ENCODE results near the gene CYP2F1. TPM values are rescaled to one million over a fixed set of nuclear protein-coding genes. Genes with fewer than 3 reads are reported as not detected.

CYP2F1 gene
- total and polyA plus RNA-seq, 2 of the 13 experiments (the other 11 are each of a cell fraction or from before 2014, with no cell fraction given), result not detected

DNA sequence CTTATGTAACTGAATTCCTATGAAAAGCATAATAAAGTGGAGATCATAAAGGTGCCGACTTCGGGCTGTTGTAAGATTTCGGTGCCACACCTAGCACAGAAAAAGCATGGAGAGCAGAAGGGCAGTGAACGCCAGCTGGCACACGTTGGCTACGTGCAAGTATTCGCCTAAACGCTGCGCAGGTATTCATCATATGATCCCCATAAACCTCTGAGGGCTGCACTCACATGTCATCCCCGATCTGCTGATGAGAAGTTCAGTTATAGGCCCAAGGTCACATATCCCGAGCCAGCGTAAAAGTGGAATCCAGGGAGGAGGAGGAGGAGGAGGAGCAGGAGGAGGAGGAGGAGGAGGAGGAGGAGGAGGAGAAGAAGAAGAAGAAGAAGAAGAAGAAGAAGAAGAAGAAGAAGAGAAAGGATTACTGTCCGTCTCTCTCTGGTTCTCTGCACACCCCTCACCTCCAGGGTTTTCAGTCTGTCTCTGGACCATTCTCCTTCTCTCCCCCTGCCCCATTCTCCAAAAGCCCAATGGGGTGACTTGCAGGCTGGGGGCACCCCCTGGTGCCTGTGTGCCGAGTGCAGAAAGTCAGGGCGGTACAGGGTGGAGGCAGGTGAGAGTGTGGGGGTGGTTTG is 60.2 kb downstream of the CYP2F1 start:
- Histone ChIP-seq H3K36me3 (replicated peaks in 1 of 2; ENCODE audit: control insufficient read depth in 1 of 2, insufficient read depth in 2 of 2, low read length in 2 of 2) (no peaks in the 10 kb centered on the region), H3K27ac (ENCODE audit: extremely low read length, insufficient read depth, low read length) (no peak overlapping the region), H2AFZ (ENCODE audit: low read length) (no peak overlapping the region), H3K9me3 (ENCODE audit: low read length) (no peaks in the 10 kb centered on the region), H3K79me2 (ENCODE audit: insufficient read depth, low read length) (no peaks in the 10 kb centered on the region), H3K27me3 (ENCODE audit: control insufficient read depth in 1 of 2, insufficient read depth in 2 of 2, low read length in 2 of 2) (no peaks in the 10 kb centered on the region), H3K4me2 (ENCODE audit: low read depth, low read length) (peak overlapping the region; percentile 80), H4K20me1 (ENCODE audit: insufficient read depth, low read length) (no peaks in the 10 kb centered on the region), H3K4me1 (ENCODE audit: insufficient read depth, low read length) (peaks cover 64% of the 10 kb centered on the region), H3K9ac (ENCODE audit: insufficient read depth, low read depth, low read length) (no peak overlapping the region), H3K4me3 (replicated peaks in 1 of 3; ENCODE audit: insufficient read depth in 1 of 3, low read depth in 2 of 3, low read length in 3 of 3) (peak overlapping the region in 2 of 3 experiments; percentile 11 to 31; a peak in 4 of 6 replicates)
- in situ Hi-C loops (cut with HindIII; ENCODE audit: extremely low pct_ligation_motif_present, low pct_unique_long_range_greater_than_20kb) (no loop called here), intact Hi-C loops (cut with micrococcal nuclease; ENCODE audit: unreplicated experiment) (no loop called here)
- ChIA-PET CTCF (ENCODE audit: low intra/inter-chr PET ratio, low total read pairs) (no interaction called here), POLR2A (interaction anchor here (2.3 kb wide), 1 partner anchor 52 kb away, joined by 6 read pairs; no protein-coding TSS in a partner anchor)
- BruUV-seq (replicated peaks), result no TSS peak
- no peak for ATAC-seq
- no peak for DNase-seq (ENCODE audit: low spot score)
- no peak for FAIRE-seq
- WGBS (ENCODE audit: low lambda C conversion rate), result 79% methylated on average over 15 of the region's 15 CpGs
- TF ChIP-seq ZNF691 (CRISPR knock-in tag; IDR thresholded peaks at IDR 0.05; ENCODE audit: borderline replicate concordance, low read depth), result no peak
- TF ChIP-seq, protein P1, sequence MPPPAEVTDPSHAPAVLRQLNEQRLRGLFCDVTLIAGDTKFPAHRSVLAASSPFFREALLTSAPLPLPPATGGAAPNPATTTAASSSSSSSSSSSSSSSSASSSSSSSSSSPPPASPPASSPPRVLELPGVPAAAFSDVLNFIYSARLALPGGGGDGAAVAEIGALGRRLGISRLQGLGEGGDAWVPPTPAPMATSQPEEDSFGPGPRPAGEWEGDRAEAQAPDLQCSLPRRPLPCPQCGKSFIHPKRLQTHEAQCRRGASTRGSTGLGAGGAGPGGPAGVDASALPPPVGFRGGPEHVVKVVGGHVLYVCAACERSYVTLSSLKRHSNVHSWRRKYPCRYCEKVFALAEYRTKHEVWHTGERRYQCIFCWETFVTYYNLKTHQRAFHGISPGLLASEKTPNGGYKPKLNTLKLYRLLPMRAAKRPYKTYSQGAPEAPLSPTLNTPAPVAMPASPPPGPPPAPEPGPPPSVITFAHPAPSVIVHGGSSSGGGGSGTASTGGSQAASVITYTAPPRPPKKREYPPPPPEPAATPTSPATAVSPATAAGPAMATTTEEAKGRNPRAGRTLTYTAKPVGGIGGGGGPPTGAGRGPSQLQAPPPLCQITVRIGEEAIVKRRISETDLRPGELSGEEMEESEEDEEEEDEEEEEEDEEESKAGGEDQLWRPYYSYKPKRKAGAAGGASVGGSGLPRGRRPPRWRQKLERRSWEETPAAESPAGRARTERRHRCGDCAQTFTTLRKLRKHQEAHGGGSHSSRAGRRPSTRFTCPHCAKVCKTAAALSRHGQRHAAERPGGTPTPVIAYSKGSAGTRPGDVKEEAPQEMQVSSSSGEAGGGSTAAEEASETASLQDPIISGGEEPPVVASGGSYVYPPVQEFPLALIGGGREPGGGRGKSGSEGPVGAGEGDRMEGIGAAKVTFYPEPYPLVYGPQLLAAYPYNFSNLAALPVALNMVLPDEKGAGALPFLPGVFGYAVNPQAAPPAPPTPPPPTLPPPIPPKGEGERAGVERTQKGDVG (CRISPR knock-in tag; IDR thresholded peaks at IDR 0.05; ENCODE audit: borderline replicate concordance), result no peak
- no peak for TF ChIP-seq ZBTB42 (CRISPR knock-in tag; IDR thresholded peaks at IDR 0.05)
- TF ChIP-seq ZBTB20 (CRISPR knock-in tag; IDR thresholded peaks at IDR 0.05; ENCODE audit: borderline replicate concordance, low read depth), result no peak
- no peak for TF ChIP-seq ZFP90 (CRISPR knock-in tag; IDR thresholded peaks at IDR 0.05; ENCODE audit: borderline replicate concordance)
- TF ChIP-seq SALL2 (CRISPR knock-in tag; IDR thresholded peaks at IDR 0.05), result no peak
- TF ChIP-seq, protein P2, sequence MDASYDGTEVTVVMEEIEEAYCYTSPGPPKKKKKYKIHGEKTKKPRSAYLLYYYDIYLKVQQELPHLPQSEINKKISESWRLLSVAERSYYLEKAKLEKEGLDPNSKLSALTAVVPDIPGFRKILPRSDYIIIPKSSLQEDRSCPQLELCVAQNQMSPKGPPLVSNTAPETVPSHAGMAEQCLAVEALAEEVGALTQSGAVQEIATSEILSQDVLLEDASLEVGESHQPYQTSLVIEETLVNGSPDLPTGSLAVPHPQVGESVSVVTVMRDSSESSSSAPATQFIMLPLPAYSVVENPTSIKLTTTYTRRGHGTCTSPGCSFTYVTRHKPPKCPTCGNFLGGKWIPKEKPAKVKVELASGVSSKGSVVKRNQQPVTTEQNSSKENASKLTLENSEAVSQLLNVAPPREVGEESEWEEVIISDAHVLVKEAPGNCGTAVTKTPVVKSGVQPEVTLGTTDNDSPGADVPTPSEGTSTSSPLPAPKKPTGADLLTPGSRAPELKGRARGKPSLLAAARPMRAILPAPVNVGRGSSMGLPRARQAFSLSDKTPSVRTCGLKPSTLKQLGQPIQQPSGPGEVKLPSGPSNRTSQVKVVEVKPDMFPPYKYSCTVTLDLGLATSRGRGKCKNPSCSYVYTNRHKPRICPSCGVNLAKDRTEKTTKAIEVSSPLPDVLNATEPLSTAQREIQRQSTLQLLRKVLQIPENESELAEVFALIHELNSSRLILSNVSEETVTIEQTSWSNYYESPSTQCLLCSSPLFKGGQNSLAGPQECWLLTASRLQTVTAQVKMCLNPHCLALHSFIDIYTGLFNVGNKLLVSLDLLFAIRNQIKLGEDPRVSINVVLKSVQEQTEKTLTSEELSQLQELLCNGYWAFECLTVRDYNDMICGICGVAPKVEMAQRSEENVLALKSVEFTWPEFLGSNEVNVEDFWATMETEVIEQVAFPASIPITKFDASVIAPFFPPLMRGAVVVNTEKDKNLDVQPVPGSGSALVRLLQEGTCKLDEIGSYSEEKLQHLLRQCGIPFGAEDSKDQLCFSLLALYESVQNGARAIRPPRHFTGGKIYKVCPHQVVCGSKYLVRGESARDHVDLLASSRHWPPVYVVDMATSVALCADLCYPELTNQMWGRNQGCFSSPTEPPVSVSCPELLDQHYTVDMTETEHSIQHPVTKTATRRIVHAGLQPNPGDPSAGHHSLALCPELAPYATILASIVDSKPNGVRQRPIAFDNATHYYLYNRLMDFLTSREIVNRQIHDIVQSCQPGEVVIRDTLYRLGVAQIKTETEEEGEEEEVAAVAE (CRISPR knock-in tag; IDR thresholded peaks at IDR 0.05; ENCODE audit: borderline replicate concordance), result no peak
- TF ChIP-seq, protein P3, sequence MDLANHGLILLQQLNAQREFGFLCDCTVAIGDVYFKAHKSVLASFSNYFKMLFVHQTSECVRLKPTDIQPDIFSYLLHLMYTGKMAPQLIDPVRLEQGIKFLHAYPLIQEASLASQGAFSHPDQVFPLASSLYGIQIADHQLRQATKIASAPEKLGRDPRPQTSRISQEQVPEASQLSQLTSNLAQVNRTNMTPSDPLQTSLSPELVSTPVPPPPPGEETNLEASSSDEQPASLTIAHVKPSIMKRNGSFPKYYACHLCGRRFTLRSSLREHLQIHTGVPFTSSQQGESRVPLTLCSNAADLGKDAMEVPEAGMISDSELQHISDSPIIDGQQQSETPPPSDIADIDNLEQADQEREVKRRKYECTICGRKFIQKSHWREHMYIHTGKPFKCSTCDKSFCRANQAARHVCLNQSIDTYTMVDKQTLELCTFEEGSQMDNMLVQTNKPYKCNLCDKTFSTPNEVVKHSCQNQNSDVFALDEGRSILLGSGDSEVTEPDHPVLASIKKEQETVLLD (CRISPR knock-in tag; IDR thresholded peaks at IDR 0.05; ENCODE audit: low read depth), result no peak
- no peak for TF ChIP-seq ZMYM3 (CRISPR knock-in tag; IDR thresholded peaks at IDR 0.05)
- no peak for TF ChIP-seq THYN1 (CRISPR knock-in tag; IDR thresholded peaks at IDR 0.05; ENCODE audit: borderline replicate concordance, low read depth)
- TF ChIP-seq KAT7 (CRISPR knock-in tag; IDR thresholded peaks at IDR 0.05; ENCODE audit: borderline replicate concordance), result no peak
- TF ChIP-seq NFE2L2 (IDR thresholded peaks at IDR 0.05; ENCODE audit: low read length), result no peak
- no peak for TF ChIP-seq ZNF431 (CRISPR knock-in tag; IDR thresholded peaks at IDR 0.05; ENCODE audit: borderline replicate concordance, low read depth)
- no peak for TF ChIP-seq RORA (CRISPR knock-in tag; IDR thresholded peaks at IDR 0.05)

Data from HepG2 (cell line).